Stimulated activated CD4-positive, alpha-beta T cell treated with anti-CD3 and anti-CD28 coated beads, Interleukin-1b, Interleukin-23, amount 100 ng/mL, for 24 hours (primary cell): ENCODE measurements around the gene ETFDH.
"Not testable (repeated sequence)": the region's sequence is repeated elsewhere in the genome, so short reads cannot be mapped to it uniquely, and the experiment has no call there.

Source experiments
- DNase-seq, 4 experiments: peaks; one replicate each; pipeline ENCODE4 v3.0.0-alpha.2; 2020; ENCODE audit warnings: low read depth in 4 of 4, low spot score in 1 of 4

Gene ETFDH

GRCh38 chr4:158750379-158750778 is 78.3 kb downstream of the ETFDH start:
- no peak for DNase-seq

GRCh38 chr4:158754385-158755180 is 82.5 kb downstream of the ETFDH start:
- no peak for DNase-seq

GRCh38 chr4:158755819-158756218 is 83.7 kb downstream of the ETFDH start:
- not testable (repeated sequence) for DNase-seq

GRCh38 chr4:158756588-158756987 is 84.5 kb downstream of the ETFDH start:
- DNase-seq = no peak

GRCh38 chr4:158758142-158758541 is 86.0 kb downstream of the ETFDH start:
- no peak for DNase-seq

GRCh38 chr4:158758703-158759102 is 86.6 kb downstream of the ETFDH start:
- DNase-seq = no peak
